Right ventricle myocardium superior (tissue), 1 donor: ENCODE results near the gene PCDHB9. TPM values are rescaled to one million over a fixed set of nuclear protein-coding genes. Genes with fewer than 3 reads are reported as not detected.
"Not testable (repeated sequence)": the region's sequence is repeated elsewhere in the genome, so short reads cannot be mapped to it uniquely, and the experiment has no call there.

ENCODE experiments used
- ATAC-seq: fragments of 200-7000 bp; cut with Tn5 transposase; one replicate; pipeline ENCODE4 v1.9.1; 2020; ENCODE audit warnings: mild to moderate bottlenecking; ENCODE audit not compliant: poor library complexity
- DNase-seq: peaks from one replicate; pipeline ENCODE4 v3.0.0-alpha.2; 2020
- intact Hi-C: fragments of 100-400 bp; cut with DNase I; formaldehyde crosslinking; loops from one replicate; pipeline ENCODE4 v1.11.2; 2022
- long read RNA-seq: library from polyadenylated mRNA; unstranded; transcript quantifications from one replicate; pipeline ENCODE4 v2.0.0, GENCODE V29; 2021
- total RNA-seq: library from RNA; stranded (reverse); fragmentation: NEBNext Ultra II Directional; extraction: Animal tissue kit (Norgen Biotek cat#: 25700); gene quantifications from one replicate; pipeline ENCODE4 v1.2.1, GENCODE V29; 2021
- donor health status: DM: no; HTN: yes; CAD: no; lungs with severe emphysema.

The PCDHB9 gene
- 0.81 TPM for total RNA-seq
- long read RNA-seq: 0 reads

DNA sequence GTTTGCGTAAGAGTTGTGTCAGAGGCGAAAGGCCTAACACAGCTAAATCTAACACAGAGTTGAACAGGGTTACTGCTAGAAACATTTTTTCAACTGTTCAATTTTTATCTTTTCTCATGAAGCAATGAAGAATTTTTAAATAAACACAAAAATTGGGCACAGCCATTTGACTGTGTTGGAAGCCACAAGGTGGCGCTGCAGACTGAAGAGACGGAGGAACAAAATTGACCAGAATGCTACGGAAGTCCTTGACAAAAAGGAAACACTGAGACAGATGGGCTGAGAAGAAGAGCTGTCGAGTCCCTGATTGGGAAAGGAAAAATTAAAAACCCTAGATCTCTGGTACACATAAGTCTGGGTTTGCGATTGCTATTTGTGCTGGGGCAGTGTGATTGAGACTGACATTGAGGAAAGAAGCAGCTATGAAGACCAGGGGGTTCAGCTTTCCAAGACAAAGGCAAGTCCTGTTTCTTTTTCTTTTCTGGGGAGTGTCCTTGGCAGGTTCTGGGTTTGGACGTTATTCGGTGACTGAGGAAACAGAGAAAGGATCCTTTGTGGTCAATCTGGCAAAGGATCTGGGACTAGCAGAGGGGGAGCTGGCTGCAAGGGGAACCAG lies at the start of gene PCDHB9:
Gene PCDHB9, plus strand, starts transcription at position 265 of the 616 bp plus-strand sequence. Its CDS starts 158 bp downstream, at position 423.
- ATAC-seq (no peak), DNase-seq (no peak)
- intact Hi-C loops: no loop called here

DNA sequence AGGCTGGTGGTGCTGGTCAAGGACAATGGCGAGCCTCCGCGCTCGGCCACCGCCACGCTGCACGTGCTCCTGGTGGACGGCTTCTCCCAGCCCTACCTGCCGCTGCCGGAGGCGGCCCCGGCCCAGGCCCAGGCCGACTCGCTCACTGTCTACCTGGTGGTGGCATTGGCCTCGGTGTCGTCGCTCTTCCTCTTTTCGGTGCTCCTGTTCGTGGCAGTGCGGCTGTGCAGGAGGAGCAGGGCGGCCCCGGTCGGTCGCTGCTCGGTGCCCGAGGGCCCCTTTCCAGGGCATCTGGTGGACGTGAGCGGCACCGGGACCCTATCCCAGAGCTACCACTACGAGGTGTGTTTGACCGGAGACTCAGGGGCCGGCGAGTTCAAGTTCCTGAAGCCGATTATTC lies 49.6 kb upstream of the PCDHB9 start:
- intact Hi-C loops, ATAC-seq, DNase-seq: not testable (repeated sequence)

DNA sequence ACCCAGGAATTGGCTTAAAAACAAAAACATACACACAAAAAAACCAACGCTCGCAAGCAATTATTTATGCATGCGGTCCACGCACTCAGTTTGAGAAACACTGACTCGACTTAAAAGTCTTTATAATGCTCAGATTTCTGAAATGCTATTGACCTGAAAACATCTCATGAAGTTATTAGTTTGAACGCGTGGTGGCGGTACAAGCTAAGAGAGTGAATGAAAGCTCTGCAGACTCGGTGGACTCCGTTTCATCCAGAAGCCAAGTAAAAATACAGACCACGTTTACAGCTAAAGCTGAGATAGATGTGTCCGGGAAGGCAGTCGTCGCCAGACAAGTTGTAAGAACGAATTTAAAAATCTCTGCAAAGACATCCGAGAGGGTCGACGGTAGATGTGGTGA lies 37.1 kb upstream of the PCDHB9 start, which contains the start of gene PCDHB6:
Gene PCDHB6, plus strand, starts transcription at position 246 of the 400 bp plus-strand sequence. CDS start 201 bp downstream, outside the sequence.
- no peak for ATAC-seq
- intact Hi-C loops: no loop called here
- no peak for DNase-seq

DNA sequence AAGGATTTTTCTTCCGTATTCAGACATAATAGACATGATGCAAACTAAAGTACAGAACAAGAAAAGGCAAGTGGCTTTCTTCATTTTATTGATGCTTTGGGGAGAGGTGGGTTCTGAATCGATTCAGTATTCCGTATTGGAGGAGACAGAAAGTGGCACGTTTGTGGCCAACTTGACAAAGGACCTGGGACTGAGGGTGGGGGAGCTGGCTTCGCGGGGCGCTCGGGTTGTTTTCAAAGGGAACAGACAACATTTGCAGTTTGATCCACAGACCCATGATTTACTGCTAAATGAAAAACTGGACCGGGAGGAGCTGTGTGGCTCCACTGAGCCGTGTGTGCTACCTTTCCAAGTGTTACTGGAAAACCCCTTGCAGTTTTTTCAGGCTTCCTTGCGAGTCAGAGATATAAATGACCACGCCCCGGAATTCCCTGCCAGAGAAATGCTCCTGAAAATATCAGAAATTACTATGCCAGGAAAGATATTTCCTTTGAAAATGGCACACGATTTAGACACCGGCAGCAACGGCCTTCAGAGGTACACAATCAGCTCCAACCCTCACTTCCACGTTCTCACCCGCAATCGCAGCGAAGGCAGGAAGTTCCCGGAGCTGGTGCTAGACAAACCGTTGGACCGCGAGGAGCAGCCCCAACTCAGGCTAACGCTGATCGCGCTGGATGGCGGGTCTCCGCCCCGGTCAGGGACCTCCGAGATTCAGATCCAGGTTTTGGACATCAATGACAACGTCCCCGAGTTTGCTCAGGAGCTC lies 36.6 kb upstream of the PCDHB9 start:
- ATAC-seq: no peak

DNA sequence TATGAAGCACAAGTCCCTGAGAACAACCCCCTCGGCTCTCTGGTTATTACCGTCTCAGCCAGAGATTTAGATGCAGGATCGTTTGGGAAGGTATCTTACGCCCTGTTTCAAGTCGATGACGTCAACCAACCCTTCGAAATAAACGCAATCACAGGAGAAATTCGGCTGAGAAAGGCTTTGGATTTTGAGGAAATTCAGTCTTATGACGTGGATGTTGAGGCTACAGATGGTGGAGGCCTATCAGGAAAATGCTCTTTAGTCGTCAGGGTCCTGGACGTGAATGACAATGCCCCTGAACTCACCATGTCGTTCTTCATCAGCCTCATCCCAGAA lies 36.0 kb upstream of the PCDHB9 start:
- ATAC-seq (no peak), DNase-seq (no peak)
- intact Hi-C loops: no loop called here

More for the DNA sequence above, 36.6 kb upstream of the PCDHB9 start:
- no peak for DNase-seq
- intact Hi-C loops: no loop called here

DNA sequence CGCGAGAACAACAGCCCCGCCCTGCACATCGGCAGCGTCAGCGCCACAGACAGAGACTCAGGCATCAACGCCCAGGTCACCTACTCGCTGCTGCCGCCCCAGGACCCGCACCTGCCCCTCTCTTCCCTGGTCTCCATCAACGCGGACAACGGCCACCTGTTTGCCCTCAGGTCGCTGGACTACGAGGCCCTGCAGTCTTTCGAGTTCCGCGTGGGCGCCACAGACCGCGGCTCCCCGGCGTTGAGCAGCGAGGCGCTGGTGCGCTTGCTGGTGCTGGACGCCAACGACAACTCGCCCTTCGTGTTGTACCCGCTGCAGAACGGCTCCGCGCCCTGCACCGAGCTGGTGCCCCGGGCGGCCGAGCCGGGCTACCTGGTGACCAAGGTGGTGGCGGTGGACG lies 35.3 kb upstream of the PCDHB9 start:
- ATAC-seq, DNase-seq, intact Hi-C loops: not testable (repeated sequence)

DNA sequence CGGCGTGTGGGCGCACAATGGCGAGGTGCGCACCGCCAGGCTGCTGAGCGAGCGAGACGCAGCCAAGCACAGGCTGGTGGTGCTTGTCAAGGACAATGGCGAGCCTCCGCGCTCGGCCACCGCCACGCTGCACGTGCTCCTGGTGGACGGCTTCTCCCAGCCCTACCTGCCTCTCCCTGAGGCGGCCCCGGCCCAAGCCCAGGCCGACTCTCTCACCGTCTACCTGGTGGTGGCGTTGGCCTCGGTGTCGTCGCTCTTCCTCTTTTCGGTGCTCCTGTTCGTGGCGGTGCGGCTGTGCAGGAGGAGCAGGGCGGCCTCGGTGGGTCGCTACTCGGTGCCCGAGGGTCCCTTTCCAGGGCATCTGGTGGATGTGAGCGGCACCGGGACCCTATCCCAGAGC lies 34.9 kb upstream of the PCDHB9 start:
- DNase-seq, ATAC-seq, intact Hi-C loops: not testable (repeated sequence)

DNA sequence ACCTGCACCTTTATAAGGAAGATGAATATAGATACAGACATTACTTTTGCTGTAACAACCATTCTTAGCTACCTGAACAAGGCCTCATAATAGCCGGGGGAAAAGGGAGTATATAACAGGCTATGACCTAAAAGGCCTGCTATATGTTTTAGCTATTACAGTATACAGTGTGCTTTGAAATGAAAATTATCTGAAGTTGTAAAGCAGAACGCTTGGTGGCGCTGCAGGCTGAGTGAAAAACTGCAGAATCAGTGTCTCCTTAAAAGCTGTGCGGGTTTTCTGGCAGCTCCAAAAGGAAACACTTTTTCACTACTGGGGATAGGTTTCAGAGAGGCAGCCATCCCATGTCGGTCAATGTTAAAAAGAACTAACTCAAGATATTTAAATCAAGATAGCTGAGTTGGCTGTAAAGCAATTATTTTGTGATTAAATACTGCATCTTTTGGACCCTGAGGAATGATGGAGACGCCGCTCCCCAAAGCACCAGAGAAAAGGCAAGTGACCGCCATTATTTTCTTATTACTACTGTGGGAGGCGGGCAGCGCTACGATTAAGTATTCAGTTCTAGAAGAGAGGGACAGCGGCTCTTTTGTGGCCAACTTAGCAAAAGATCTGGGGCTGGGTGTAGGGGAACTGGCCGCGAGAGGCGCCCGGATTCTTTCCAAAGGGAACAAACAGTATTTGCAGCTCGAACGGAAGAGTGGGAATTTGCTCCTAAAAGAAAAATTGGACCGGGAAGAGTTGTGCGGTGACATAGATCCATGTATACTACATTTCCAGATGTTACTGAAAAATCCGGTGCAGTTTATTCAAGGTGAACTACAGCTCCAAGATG lies 31.2 kb upstream of the PCDHB9 start:
- intact Hi-C loops: no loop called here
- DNase-seq: no peak
- ATAC-seq: no peak

DNA sequence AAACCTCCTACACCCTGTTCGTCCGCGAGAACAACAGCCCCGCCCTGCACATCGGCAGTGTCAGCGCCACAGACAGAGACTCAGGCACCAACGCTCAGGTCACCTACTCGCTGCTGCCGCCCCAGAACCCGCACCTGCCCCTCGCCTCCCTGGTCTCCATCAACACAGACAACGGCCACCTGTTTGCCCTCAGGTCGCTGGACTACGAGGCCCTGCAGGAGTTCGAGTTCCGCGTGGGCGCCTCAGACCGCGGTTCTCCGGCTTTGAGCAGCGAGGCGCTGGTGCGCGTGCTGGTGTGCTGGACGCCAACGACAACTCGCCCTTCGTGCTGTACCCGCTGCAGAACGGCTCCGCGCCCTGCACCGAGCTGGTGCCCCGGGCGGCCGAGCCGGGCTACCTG lies 29.6 kb upstream of the PCDHB9 start:
- ATAC-seq, DNase-seq, intact Hi-C loops: not testable (repeated sequence)

DNA sequence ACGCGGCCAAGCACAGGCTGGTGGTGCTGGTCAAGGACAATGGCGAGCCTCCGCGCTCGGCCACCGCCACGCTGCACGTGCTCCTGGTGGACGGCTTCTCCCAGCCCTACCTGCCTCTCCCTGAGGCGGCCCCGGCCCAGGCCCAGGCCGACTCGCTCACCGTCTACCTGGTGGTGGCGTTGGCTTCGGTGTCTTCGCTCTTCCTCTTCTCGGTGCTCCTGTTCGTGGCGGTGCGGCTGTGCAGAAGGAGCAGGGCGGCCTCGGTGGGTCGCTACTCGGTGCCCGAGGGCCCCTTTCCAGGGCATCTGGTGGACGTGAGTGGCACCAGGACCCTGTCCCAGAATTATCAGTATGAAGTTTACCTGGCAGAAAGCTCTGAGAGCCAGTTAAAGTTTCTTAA lies 29.1 kb upstream of the PCDHB9 start:
- DNase-seq, ATAC-seq, intact Hi-C loops: not testable (repeated sequence)

DNA sequence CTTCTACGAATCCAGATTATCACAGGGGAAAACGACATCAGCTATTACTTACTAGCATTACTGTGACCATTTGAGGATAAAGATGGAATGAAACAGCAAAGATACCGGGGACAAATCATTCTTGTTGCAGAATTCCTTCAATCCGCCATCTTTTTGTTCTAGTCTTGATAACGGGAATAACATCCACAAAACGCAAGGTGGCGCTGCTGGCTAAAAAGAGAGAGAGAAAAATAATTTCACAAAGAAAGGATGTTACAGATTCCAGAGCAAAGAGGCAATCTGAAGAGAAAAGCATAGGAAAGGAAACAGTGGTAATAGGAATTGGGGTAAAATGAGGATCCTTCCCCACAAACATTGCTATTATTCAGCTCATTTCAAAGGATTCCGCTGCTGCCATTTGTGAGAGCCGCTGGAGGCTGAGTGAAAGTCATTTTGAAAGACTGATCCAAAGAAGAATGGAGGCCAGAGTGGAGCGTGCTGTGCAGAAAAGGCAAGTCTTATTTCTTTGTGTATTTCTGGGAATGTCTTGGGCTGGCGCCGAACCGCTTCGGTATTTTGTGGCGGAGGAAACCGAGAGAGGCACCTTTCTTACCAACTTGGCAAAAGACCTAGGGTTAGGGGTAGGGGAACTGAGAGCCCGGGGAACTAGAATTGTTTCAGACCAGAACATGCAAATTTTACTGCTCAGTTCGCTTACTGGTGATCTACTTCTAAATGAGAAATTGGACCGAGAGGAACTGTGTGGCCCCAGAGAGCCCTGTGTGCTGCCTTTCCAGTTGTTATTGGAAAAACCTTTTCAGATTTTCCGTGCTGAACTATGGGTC lies 14.4 kb upstream of the PCDHB9 start, which contains the start of gene PCDHB7:
Gene PCDHB7, plus strand, starts transcription at position 264 of the 824 bp plus-strand sequence. Its CDS starts 192 bp downstream, at position 456.
- ATAC-seq (no peak), DNase-seq (no peak)
- intact Hi-C loops: no loop called here

DNA sequence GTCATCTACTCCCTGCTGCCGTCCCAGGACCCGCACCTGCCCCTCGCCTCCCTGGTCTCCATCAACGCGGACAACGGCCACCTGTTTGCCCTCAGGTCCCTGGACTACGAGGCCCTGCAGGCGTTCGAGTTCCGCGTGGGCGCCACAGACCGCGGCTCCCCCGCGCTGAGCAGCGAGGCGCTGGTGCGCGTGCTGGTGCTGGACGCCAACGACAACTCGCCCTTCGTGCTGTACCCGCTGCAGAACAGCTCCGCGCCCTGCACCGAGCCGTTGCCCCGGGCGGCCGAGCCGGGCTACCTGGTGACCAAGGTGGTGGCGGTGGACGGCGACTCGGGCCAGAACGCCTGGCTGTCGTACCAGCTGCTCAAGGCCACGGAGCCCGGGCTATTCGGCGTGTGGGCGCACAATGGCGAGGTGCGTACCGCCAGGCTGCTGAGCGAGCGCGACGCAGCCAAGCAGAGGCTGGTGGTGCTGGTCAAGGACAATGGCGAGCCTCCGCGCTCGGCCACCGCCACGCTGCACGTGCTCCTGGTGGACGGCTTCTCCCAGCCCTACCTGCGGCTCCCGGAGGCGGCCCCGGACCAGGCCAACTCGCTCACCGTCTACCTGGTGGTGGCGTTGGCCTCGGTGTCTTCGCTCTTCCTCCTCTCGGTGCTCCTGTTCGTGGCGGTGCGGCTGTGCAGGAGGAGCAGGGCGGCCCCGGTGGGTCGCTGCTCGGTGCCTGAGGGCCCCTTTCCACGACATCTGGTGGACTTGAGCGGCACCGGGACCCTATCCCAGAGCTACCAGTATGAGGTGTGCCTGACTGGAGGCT lies 12.5 kb upstream of the PCDHB9 start:
- DNase-seq: peak; percentile 32
- intact Hi-C loops, ATAC-seq: not testable (repeated sequence)

DNA sequence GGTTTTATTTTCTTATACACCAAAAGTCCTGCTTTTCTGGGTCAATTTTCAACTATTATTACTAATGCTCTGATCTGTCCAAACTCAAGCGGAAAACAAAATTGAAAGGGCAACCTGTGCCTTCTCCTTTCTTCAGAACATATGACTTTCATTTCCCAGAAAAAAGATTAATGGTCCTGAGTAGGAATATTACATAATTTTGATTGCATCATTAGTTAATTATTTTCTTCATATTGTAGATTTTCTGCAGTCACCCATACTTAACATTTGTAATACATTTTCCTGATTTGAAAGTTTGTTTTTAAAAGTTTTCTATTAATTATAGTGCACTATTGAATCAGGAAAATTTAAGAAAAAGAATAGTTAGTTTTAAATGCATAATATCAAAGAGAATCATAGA lies 11.0 kb upstream of the PCDHB9 start:
- ATAC-seq (no peak), DNase-seq (no peak)
- intact Hi-C loops: no loop called here

DNA sequence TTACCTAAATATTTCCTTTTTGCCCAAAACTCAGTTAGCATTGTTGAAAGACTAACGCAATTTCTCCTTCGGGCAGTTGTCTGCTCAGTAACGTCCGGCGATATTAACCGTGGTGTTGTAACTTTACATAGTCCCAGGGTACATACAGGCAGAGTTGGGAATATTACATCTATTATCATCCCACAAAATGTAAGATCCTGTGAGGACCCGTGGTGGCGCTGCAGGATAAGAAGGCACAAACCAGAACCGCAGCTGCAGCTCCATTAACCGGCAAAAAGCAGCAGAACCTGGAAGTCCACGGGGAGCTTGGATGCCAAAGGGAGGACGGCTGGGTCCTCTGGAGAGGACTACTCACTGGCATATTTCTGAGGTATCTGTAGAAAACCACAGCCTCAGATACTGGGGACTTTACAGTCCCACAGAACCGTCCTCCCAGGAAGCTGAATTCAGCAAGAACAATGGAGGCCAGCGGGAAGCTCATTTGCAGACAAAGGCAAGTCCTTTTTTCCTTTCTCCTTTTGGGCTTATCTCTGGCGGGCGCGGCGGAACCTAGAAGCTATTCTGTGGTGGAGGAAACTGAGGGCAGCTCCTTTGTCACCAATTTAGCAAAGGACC lies 9.3 kb upstream of the PCDHB9 start, which contains the start of gene PCDHB8:
Gene PCDHB8, plus strand, starts transcription at position 214 of the 615 bp plus-strand sequence. Its CDS starts 245 bp downstream, at position 459.
- peak; percentile 39 for DNase-seq
- intact Hi-C loops: not testable (repeated sequence)
- ATAC-seq: peak; percentile 86

DNA sequence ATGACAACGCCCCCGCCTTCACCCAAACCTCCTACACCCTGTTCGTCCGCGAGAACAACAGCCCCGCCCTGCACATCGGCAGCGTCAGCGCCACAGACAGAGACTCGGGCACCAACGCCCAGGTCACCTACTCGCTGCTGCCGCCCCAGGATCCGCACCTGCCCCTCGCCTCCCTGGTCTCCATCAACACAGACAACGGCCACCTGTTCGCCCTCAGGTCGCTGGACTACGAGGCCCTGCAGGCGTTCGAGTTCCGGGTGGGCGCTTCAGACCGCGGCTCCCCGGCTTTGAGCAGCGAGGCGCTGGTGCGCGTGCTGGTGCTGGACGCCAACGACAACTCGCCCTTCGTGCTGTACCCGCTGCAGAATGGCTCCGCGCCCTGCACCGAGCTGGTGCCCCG lies 7.6 kb upstream of the PCDHB9 start:
- intact Hi-C loops, DNase-seq, ATAC-seq: not testable (repeated sequence)

DNA sequence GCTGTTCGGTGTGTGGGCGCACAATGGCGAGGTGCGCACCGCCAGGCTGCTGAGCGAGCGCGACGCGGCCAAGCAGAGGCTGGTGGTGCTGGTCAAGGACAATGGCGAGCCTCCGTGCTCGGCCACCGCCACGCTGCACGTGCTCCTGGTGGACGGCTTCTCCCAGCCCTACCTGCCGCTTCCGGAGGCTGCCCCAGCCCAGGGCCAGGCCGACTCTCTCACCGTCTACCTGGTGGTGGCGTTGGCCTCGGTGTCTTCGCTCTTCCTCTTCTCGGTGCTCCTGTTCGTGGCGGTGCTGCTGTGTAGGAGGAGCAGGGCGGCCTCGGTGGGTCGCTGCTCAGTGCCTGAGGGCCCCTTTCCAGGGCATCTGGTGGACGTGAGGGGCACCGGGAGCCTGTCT lies 7.1 kb upstream of the PCDHB9 start:
- intact Hi-C loops, DNase-seq, ATAC-seq: not testable (repeated sequence)

DNA sequence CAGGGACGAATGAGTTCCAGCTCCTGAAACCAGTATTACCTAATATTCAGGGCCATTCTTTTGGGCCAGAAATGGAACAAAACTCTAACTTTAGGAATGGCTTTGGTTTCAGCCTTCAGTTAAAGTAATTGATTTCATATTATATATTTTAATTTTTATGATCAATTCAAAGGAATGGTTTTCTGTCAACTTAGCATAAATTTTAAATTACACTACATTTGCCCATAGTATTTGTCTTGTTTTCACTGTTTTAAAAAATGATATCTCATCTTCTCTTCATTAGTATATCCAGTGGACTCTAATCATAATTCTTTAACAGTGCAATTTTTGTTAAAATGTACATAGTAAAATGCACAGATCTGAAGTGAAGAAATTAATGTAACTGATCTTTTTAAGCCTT lies 6.6 kb upstream of the PCDHB9 start:
- ATAC-seq: no peak
- intact Hi-C loops: no loop called here
- no peak for DNase-seq
